Mesothelial cell of epicardium (in vitro differentiated cells): ENCODE data around the gene ZNF213. TPM values are rescaled to one million over a fixed set of nuclear protein-coding genes. Genes with fewer than 3 reads are reported as not detected.

Experiments
- DNase-seq, 2 experiments: peaks; one replicate each; pipeline ENCODE4 v3.0.0; 2021; ENCODE audit warnings: low spot score in 2 of 2; ENCODE audit not compliant: unreplicated experiment in 2 of 2
- H3K27ac Mint-ChIP-seq: 2 replicates; pipeline ENCODE4 v1.8.0; 2021; ENCODE audit warnings: mixed read lengths
- H3K27me3 Mint-ChIP-seq: 2 replicates; pipeline ENCODE4 v1.8.0; 2021; ENCODE audit warnings: low read depth, mixed read lengths
- H3K36me3 Mint-ChIP-seq: 2 replicates; pipeline ENCODE4 v1.8.0; 2021; ENCODE audit warnings: mixed read lengths
- H3K4me1 Mint-ChIP-seq: 2 replicates; pipeline ENCODE4 v1.8.0; 2021; ENCODE audit warnings: mixed read lengths
- H3K4me3 Mint-ChIP-seq: 2 replicates; pipeline ENCODE4 v1.8.0; 2021; ENCODE audit warnings: mild to moderate bottlenecking, moderate library complexity, mixed read lengths
- H3K9me3 Mint-ChIP-seq: 2 replicates; pipeline ENCODE4 v1.8.0; 2021; ENCODE audit warnings: mixed read lengths
- CTCF ChIP-seq: fragments of 200-600 bp; sonication (generic); IDR thresholded peaks from one replicate; pipeline ENCODE4 v1.5.0; 2021; ENCODE audit warnings: antibody characterized with exemption; ENCODE audit not compliant: unreplicated experiment
- total RNA-seq: library from RNA; stranded (reverse); gene quantifications from 3 replicates; pipeline ENCODE4 v1.2.1, GENCODE V29; 2021

ZNF213 gene
- total RNA-seq, 1 donor from 2014 or later = 13.4 TPM

GRCh38 chr16:3143189-3143588 lies 8.4 kb downstream of the ZNF213 start:
- Mint-ChIP-seq H3K9me3 (no peaks in the 10 kb centered on the region), H3K27me3 (peaks cover 5% of the 10 kb centered on the region), H3K27ac (no peak overlapping the region), H3K4me1 (no peaks in the 10 kb centered on the region), H3K36me3 (peaks cover 14% of the 10 kb centered on the region), H3K4me3 (no peak overlapping the region)
- no peak for TF ChIP-seq CTCF
- DNase-seq = no peak

GRCh38 chr16:3143598-3144320 lies 8.9 kb downstream of the ZNF213 start:
- no peak for DNase-seq
- H3K27me3 Mint-ChIP-seq = peaks cover 7% of the 10 kb centered on the region
- no peaks in the 10 kb centered on the region for H3K4me1 Mint-ChIP-seq
- no peak for TF ChIP-seq CTCF
- no peaks in the 10 kb centered on the region for H3K9me3 Mint-ChIP-seq
- no peak overlapping the region for H3K4me3 Mint-ChIP-seq
- peaks cover 14% of the 10 kb centered on the region for H3K36me3 Mint-ChIP-seq
- no peak overlapping the region for H3K27ac Mint-ChIP-seq

GRCh38 chr16:3144321-3144983 lies 9.6 kb downstream of the ZNF213 start:
- Mint-ChIP-seq H3K27ac (no peak overlapping the region), H3K9me3 (no peaks in the 10 kb centered on the region), H3K36me3 (peaks cover 10% of the 10 kb centered on the region), H3K4me3 (no peak overlapping the region), H3K4me1 (peaks cover 4% of the 10 kb centered on the region), H3K27me3 (peaks cover 10% of the 10 kb centered on the region)
- no peak for DNase-seq
- TF ChIP-seq CTCF = no peak

- Mint-ChIP-seq H3K27ac (no peak overlapping the region), H3K9me3 (no peaks in the 10 kb centered on the region), H3K4me1 (peaks cover 5% of the 10 kb centered on the region), H3K36me3 (peaks cover 10% of the 10 kb centered on the region), H3K4me3 (no peak overlapping the region), H3K27me3 (peaks cover 10% of the 10 kb centered on the region)
- no peak for TF ChIP-seq CTCF
- DNase-seq = no peak
Observed at GRCh38 chr16:3145151-3145550, 10.3 kb downstream of the ZNF213 start.

- Mint-ChIP-seq H3K36me3 (peaks cover 10% of the 10 kb centered on the region), H3K4me3 (no peak overlapping the region), H3K4me1 (peaks cover 7% of the 10 kb centered on the region), H3K27ac (no peak overlapping the region), H3K27me3 (peaks cover 13% of the 10 kb centered on the region), H3K9me3 (no peaks in the 10 kb centered on the region)
- no peak for TF ChIP-seq CTCF
- DNase-seq = no peak
Observed at GRCh38 chr16:3145660-3146059, 10.8 kb downstream of the ZNF213 start.
